HG03095 (cell line): ENCODE data around the gene PLEKHA7.

Source experiments
- ATAC-seq: cut with Tn5 transposase; IDR thresholded peaks from one replicate; pipeline ENCODE4 v1.9.1; 2021; ENCODE audit warnings: moderate library complexity; ENCODE audit not compliant: unreplicated experiment

PLEKHA7 gene

GRCh38 chr11:16778286-16778685, 235.9 kb downstream of the PLEKHA7 start:
- ATAC-seq: no peak

GRCh38 chr11:16777613-16777975, 236.6 kb downstream of the PLEKHA7 start:
- ATAC-seq: no peak

GRCh38 chr11:16776711-16777612, 237.3 kb downstream of the PLEKHA7 start:
- no peak for ATAC-seq

- no peak for ATAC-seq
Measured at GRCh38 chr11:16775614-16776283, 238.5 kb downstream of the PLEKHA7 start.

GRCh38 chr11:16774936-16775613, 239.1 kb downstream of the PLEKHA7 start:
- ATAC-seq: no peak

- no peak for ATAC-seq
Measured at GRCh38 chr11:16773981-16774935, 240.0 kb downstream of the PLEKHA7 start.

- no peak for ATAC-seq
Measured at GRCh38 chr11:16772141-16772512, 242.1 kb downstream of the PLEKHA7 start.

- ATAC-seq: no peak
Measured at GRCh38 chr11:16771350-16772140, 242.7 kb downstream of the PLEKHA7 start.

- ATAC-seq: no peak
Measured at GRCh38 chr11:16770016-16770415, 244.2 kb downstream of the PLEKHA7 start.

GRCh38 chr11:16769386-16769785, 244.8 kb downstream of the PLEKHA7 start:
- ATAC-seq: no peak

GRCh38 chr11:16767957-16768356, 246.3 kb downstream of the PLEKHA7 start:
- ATAC-seq: no peak

GRCh38 chr11:16767137-16767536, 247.1 kb downstream of the PLEKHA7 start:
- ATAC-seq: no peak

GRCh38 chr11:16764888-16765287, 249.3 kb downstream of the PLEKHA7 start:
- ATAC-seq: no peak

- no peak for ATAC-seq
Measured at GRCh38 chr11:16763746-16764145, 250.5 kb downstream of the PLEKHA7 start.

GRCh38 chr11:16759857-16760508, 254.2 kb downstream of the PLEKHA7 start:
- no peak for ATAC-seq

GRCh38 chr11:16758382-16759024, 255.7 kb downstream of the PLEKHA7 start:
- no peak for ATAC-seq

- no peak for ATAC-seq
Measured at GRCh38 chr11:16750417-16750816, 263.8 kb downstream of the PLEKHA7 start.

- ATAC-seq: no peak
Measured at GRCh38 chr11:16749666-16750065, 264.5 kb downstream of the PLEKHA7 start.

- ATAC-seq: no peak
Measured at GRCh38 chr11:16749092-16749491, 265.1 kb downstream of the PLEKHA7 start.
